HL-60/S4 treated with retinoic acid at 250 ng/mL for 4 days and 3 days (cell line): ENCODE measurements around the gene NOMO2.
"Not testable (repeated sequence)": the region's sequence is repeated elsewhere in the genome, so short reads cannot be mapped to it uniquely, and the experiment has no call there.

Source experiments
- in situ Hi-C: fragments of 300-500 bp; cut with MboI; formaldehyde crosslinking; loops from 2 replicates; pipeline ENCODE4 v1.7.0; 2022; ENCODE audit warnings: low sequenced_read_pairs

The NOMO2 gene

DNA sequence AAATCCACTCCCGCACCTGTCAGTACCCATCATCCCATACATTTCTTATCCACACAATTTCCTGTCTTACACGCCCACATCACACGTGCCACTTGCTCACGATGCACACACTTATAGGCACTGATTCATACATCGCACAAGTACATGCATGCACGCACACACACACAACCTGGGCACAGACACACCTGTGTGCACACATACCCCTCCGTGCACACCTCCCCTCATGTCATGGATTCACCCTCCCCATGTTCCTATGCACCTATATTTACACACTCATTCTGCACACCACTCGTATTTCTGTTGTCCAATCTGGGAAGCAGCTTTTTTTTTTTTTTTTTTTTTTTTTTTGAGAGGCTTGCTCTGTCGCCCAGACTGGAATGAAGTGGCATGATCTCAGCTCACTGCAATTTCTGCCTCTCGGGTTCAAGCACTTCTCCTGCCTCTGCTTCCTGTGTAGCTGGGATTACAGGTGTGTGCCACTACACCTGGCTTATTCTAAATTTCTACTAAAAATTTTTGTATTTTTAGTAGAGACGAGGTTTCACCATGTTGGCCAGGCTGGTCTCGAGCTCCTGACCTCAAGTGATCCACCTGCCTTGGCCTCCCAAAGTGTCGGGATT, 13.5 kb upstream of the NOMO2 start:
- in situ Hi-C loops = not testable (repeated sequence)

DNA sequence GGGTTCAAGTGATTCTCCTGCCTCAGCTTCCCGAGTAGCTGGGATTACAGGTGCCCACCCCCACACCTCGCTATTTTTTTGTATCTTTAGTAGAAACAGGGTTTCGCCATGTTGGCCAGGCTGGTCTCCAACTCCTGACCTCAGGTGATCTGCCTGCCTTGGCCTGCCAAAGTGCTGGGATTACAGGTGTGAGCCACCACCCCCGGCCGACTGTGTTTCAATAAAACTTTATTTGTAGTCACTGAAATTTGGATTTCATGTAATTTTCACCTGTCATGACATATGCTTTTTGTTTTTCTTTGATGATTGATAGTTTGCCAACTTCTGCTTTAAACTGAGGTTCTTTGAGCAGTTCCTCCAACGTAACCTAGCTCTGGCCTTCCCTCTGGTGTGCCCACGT, 12.0 kb upstream of the NOMO2 start:
- in situ Hi-C loops = not testable (repeated sequence)

DNA sequence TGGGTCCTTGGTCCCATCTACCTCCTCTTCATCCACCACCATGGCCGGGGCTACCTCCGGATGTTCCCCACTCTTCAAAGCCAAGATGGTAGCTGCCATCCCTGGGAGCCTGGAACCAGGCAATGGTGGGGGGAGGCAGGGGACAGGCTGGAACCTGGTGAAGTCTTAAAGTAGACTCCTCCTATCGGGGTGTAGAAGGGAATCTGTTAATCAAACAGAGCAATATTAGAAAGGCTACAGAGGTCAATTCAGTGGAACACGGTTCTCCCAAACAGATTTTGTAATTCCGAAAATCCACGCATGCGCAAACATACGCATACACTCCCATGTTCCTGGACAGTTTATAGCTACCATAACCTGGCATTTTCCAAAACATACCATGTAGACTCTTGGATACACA, 11.1 kb upstream of the NOMO2 start:
- in situ Hi-C loops = not testable (repeated sequence)

DNA sequence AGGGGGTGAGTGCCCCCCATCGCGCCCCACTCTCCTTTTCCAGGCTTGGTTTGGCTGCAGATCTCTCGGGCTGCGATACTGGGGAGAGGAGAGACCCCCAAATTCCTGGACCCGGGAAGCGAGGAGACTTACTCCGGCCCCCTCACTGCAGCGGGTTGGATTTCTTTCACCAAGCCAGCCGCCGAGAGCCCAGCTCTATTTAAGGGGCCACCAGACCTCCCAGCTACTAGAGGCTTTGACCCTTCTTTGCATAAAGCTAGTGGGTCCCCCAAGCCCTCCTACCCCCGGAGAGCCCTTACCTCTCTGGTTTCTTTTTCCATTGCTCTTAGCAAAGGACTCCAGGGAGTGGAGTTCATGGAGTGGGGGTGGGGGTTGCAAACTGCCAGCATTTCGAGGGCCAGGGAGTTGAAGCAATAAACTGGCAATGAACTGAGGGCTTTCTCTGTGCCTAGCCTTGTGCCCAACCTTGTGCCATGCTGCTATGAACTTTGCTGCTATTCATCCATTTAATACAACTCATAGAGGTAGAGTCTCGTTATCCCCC, 9.5 kb upstream of the NOMO2 start:
- in situ Hi-C loops = not testable (repeated sequence)

DNA sequence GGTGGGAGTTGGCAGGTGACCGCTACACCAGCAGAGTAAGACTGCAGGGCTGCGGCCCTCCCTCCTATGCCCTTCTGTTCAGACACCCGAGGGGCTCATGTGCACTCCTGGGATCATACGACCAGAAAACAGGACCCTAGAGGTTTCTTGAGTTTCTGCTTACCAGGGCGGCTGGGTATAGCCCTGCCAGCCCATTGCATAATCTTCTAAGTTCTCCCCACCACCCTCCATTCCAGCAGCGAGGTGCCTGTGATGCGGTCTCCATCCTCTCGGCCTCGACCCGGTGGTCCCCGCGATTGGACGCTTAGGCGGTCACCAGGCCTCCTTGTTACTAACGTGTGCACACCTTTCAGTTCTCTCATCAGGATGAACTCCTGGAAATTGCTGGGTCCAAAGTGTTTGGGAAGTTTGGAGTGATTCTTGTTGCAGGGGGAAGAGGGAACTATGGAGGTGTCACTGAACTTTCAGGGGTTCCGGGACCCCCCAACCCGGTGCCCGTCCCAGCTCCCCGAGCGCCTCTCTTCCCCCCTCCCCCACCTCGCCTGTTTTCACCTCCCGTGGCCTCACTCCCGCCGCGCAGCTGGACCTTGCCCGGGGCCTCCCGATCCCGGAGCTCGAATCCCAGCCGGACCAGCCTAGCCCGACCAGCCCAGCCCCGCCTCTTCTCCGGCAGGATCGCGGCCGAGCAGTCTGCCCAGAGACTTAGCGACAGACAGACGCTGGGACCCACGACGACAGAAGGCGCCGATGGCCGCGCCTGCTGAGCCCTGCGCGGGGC, 8.8 kb upstream of the NOMO2 start:
- in situ Hi-C loops = not testable (repeated sequence)

DNA sequence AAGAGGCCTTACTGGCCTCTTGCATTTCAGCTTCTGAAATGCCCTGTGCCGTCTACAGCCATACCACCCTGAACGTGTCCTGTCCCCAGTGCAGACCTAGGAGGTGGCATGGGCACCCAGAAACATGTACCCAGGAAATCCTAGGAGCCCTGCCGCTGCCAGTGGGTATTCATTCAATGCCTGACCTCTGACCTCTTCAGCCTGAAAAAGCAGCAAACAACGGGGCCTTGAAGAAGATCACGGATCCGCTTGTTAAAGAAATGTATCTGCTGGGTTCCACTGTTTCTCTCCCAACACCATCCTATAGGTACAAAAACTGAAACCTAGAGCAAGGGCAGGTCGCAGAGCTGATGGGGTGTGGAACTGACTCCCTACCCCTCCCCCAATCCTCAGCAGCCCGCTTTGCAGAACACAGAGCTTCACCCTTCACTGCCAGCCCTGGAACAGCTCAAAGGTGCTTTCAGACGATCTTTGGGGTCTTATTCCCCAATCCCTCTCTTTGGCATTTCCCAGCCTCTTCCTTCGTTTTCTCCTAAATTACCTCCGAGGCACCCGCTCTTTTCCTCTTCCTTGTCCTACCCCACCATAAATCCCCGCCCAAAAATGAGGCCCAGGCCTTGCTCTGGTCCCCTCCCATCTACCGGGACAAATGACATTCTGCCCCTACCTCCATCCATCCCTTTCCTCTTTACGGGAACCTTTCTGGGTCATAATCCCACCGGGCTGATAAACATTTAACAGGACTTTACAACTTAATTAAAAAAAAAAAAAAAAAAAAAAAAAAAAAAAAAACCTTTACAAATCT, 1.3 kb downstream of the NOMO2 start:
- in situ Hi-C loops = not testable (repeated sequence)

DNA sequence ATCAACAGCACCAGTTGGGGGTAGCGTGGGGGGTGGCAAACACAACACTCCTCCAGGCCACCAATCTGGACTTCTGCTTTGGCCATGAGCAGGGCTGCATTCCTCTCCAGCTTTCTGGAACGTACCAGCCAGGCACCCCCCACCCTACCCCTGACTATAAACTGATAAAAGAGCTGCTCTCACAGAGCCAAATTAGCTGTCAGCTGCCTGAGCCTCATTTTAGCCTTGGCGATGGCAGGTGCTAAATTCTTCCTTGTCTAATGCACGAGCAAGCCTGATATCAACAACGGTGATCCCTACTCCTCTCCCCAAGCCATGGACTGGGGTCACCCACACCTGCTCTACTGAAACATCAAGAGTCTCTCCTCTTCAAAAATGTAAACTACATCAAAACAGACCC, 8.2 kb downstream of the NOMO2 start:
- in situ Hi-C loops = not testable (repeated sequence)

DNA sequence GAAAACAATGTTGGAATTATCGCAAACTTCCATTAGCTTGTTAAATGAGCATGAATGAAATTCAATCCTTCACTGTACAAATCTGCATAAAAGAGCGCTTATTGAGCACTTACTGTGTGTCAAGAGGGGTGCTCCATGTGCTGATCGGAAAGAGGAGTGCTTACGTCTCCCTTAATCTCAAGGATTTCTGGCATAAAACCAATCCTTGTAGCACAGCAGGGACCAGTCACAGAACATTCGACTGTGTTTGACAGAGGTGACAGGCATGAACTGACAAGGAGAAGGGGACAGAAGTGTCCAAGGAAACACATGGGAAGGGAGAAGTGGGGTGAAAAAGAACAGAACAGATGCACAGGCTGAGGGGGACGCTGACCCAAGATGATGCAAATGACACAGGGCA, 14.5 kb downstream of the NOMO2 start:
- in situ Hi-C loops = not testable (repeated sequence)

DNA sequence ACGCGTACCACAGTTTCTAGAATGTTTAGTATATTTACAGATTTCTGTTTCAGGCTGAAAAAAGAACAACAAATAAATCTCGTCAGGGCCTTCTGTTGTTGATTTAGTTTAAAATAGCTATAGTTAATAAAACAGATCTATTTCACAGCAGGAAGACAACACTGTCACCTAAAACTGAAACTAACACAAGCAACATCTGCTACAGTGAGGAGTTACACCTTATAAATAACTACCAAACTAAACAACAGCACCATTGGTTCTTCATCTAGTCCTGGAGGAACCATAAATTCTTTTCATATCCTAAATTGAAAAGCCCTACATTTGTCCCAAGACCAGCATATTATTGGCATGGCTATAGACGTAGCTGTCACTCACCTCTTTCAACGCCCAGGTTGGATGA, 15.0 kb downstream of the NOMO2 start:
- in situ Hi-C loops = not testable (repeated sequence)

DNA sequence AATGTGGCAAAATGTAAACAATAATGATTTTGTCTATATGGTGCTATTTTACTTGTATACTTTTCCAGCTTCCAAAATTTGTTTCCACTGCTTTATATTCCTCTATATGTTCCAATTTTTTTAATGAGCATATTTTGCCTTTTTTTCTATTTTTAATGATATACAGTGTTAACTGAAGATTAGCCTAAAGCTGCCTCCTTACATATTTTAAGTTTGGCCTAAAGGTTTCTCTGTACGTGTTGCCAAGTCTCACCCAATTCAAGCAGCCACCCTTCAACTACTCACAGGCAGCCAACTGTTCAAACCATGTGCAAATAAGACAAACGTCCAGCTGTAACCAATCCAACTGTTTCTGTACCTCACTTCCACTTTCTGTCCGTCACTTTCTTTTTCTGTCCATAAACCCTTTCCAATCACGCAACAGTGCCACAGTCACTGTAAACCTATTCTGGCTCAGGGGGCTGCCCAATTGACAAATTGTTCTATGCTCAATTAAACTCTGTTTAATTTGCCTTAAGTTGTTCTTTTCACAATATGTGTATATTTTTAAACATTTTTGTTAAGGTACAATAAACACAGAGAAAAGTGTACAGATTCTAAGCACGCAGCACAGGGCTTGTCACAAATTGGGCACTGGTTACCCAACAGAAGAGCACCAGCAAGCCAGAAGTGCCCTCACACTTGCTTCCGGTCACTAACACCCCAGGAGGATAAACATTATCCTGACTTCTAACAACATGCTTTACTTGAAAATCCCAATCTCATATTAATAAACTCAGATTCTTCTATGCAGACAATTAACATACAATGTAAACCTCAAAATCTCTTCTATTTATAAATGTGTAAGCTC, 17.4 kb downstream of the NOMO2 start:
- in situ Hi-C loops = not testable (repeated sequence)

DNA sequence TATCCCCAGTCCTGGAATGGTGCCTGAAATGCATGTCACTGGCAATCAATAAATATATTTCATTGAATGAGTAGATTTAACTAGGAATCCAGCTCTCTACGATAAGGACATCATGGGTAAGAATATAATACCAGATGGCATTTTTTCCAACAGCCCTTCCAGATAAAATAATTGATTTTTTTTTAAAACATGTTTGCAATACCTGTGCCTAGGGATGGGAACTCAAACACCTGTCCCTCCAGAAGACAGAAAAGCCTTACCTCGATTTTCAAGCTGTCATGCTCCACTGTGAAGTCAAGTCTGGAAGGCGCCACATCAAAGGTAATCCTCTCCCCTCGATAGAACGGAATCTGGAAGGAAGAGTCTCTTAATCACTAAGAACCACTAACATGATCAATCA, 20.0 kb downstream of the NOMO2 start:
- in situ Hi-C loops = not testable (repeated sequence)

DNA sequence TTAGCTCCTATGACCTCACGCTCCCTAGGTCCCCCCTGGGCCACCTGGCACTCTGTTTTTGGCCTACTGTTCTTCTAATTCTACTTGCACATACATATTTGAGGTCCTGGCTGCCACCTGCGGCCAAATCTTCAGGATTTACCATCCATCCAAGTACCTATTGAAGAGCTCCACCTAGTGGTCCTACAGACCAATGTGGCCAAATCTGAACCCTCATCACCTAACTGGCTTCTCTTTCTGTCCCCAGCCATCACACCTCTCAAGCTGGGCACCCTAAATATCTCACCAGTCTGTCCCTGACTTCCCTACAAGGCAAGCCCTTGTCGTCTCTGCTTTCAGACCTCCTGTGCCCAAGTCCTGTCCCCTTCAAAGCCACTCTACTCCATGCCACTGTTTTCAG, 24.9 kb downstream of the NOMO2 start:
- in situ Hi-C loops = not testable (repeated sequence)

DNA sequence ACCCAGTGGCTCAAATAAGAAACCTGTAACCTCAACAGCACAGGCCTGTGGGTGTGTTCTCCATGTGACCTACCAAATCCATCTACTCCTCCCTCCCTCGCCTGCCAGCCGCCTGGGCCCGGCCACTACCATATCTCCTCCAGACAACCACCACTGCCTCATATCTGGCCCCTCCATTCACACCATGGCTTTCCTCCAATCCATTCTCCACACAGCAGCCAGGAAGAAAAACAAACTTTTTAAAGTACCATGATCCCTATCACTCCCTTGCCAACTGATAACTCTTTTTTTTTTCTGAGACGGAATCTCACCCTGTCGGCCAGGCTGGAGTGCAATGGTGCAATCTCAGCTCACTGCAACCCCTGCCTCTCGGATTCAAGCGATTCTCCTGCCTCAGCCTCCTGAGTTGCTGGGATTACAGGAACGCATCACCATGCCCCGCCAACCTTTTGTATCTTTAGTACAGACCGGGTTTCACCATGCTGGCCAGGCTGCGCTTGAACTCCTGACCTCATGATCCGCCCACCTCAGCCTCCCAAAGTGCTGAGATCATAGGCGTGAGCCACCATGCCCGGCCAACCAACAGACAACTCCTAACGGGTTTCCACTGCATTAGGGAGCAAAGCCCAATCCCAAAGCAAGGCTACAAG, 26.3 kb downstream of the NOMO2 start:
- in situ Hi-C loops = not testable (repeated sequence)

DNA sequence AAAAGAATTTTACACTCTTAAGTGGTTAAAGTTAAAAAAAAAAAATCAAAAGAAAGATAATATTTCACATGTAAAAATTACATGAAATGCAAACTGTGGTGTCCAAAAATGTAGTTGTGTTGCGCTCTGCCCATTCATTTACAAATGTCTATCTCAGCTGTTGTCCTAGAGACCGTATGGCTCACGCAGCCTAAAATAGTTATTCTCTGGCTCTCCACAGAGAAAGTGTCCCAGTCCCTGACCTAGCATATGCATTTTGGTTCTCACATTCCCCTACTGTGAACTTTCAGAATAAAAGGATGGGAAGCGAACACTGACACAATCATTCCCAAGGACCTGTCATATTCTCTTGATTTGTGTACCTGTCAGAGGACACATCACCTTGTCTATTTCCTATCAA, 27.6 kb downstream of the NOMO2 start:
- in situ Hi-C loops = not testable (repeated sequence)

DNA sequence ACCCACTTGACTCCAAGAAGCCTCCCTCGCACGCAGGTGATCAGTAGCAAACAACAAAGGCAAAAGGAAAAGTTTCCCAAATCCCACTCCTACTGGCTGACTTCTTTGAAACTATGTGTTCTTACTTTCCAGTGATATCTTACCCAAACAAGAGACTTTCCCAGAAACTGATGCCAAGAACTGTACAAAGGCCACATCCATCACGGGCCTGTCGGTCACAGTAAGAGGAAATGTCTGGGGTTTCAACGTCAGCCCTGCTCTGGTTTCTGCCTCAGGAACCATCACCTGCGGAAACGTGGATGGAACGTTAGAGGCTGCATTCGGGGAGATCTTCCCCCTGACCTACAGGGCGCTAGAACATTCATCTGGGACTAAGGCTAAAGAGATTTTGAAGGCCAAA, 30.6 kb downstream of the NOMO2 start:
- in situ Hi-C loops = not testable (repeated sequence)

DNA sequence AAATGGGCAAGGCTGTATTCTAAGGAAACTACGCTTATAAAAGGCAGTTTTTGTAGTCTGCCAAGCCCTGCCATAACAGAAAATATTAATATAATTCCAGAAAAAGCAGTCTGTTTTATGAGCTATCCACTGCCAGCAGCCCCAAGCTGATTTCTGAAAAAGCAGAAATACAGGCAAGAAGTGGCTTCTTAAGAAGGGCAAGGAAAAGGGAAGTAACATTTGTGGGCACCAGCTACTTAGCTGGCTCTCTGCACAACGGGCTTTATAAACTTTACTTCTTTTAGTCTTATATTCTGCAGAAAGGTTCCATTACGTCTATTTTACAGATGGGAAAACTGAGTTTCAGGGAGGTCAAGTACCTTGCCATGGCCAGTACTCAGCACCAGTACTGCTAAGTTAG, 31.6 kb downstream of the NOMO2 start:
- in situ Hi-C loops = not testable (repeated sequence)

DNA sequence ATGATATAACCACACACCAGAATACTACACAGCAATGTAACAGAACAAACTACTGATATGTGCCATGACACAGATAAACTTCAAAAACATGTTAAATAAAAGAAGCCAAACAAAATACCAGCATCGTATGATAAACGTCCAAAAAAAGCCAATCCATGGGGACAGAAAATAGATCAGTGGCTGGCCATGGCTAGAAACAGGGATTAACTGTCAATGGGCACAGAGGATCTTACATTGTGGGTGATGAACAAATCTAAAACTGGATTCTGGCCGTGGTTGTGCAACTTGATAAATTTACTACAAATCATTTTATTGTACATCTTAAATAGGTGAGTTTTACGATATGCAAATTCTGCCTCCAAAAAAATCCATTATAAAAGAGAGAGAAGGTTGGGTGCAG, 35.4 kb downstream of the NOMO2 start:
- in situ Hi-C loops = not testable (repeated sequence)

DNA sequence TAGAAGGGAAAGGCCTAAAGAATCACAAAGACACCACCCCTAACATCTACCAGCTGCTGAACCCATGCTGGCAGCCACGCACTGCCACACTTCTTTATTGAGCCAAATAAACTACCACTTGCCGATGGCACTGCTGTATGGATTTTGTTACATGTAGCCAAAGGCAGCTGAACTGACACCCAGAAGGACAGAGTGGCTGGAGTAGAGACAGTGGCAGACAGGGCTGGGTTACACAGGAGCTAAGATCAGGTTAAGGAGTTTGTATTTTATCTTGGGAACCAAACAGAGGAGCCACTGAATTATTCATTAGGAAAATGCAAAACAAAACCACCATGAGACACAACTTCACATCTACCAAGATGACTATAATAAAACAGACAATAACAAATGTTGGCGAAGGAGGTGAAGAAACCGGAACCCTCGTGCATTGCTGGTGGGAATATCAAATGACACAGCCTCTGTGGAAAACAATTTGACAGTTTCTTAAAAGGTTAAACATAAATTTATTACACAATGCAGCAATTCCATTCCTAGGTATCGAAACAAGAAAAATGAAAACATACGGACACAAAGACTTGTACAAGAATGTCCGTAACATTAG, 35.9 kb downstream of the NOMO2 start:
- in situ Hi-C loops = not testable (repeated sequence)

DNA sequence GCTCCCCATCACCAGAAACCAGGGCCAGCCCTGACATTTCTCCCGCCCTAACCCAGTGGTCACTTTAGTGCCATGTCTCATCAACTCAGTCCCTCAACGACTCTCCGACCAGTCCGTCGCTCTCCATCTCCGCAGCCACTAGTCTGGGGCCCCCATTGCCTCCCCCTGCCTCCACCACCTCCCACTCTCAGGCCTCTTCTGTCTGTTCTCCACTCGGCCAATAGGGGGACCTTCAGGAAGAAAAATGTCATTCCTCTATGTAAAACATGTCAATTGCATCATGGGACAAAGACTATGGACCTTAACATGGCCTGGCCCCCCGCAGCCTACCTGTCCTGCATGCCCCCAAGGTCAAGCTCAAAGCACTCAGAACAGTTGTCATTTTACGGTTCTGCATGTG, 39.3 kb downstream of the NOMO2 start:
- in situ Hi-C loops = not testable (repeated sequence)
